Stimulated activated naive B cell treated with anti-CD40 and anti-IgM and Interleukin-4, amounts not matched to agents 10 μg/mL and 1 μg/mL and 100 μg/mL, for 72 hours (primary cell): Measurements from ENCODE around the gene PLPP6.
A peak's percentile ranks its signal among the peaks of the same experiment; 100 is the strongest.

Source experiments
- ATAC-seq, 2 donors: fragments of 150-1000 bp; cut with Tn5 transposase; replicated peaks; 2 replicates each; pipeline ENCODE4 v1.10.0; 2021; ENCODE audit warnings: moderate library complexity in 1 of 2
- DNase-seq: peaks from one replicate; pipeline ENCODE4 v3.0.0; 2021
- H3K27ac Mint-ChIP-seq: one replicate; pipeline ENCODE4 v1.8.0; 2022; ENCODE audit warnings: mild to moderate bottlenecking, mixed read lengths
- H3K27me3 Mint-ChIP-seq, 2 donors: one replicate each; pipeline ENCODE4 v1.8.0; 2022; ENCODE audit warnings: mixed read lengths in 2 of 2
- H3K36me3 Mint-ChIP-seq, 2 donors: one replicate each; pipeline ENCODE4 v1.8.0; 2022; ENCODE audit warnings: mixed read lengths in 2 of 2, mild to moderate bottlenecking in 1 of 2
- H3K4me1 Mint-ChIP-seq, 2 donors: one replicate each; pipeline ENCODE4 v1.8.0; 2022; ENCODE audit warnings: mixed read lengths in 2 of 2, mild to moderate bottlenecking in 1 of 2
- H3K4me3 Mint-ChIP-seq, 2 donors: one replicate each; pipeline ENCODE4 v1.8.0; 2022; ENCODE audit warnings: mild to moderate bottlenecking in 2 of 2, mixed read lengths in 2 of 2, moderate library complexity in 1 of 2
- H3K9me3 Mint-ChIP-seq, 2 donors: one replicate each; pipeline ENCODE4 v1.8.0; 2022; ENCODE audit warnings: mixed read lengths in 2 of 2, mild to moderate bottlenecking in 1 of 2

PLPP6 gene

DNA sequence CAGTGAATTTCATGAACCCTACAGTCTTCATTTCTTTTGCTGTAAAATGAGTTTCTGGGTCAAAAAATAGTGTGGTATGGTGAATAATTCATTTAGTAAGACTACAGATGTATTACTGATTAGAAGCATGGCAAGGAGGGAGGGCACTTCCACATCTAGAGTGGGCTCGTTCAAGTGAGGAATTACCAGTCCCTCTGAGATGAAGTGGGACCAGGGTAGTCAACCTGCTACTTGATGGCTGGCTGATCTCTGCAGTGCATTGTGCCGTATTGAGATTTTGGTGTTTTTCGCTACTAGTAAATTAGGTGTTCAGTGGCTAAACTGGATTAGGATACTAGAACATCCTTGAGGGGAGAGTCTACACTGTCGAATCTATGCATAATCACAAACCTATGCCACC lies 28.1 kb downstream of the PLPP6 start:
- Mint-ChIP-seq H3K9me3 (no peaks in the 10 kb centered on the region), H3K27me3 (no peaks in the 10 kb centered on the region), H3K4me3 (no peak overlapping the region), H3K27ac (peak overlapping the region; percentile 20), H3K36me3 (peaks cover 15 to 39% of the 10 kb centered on the region in 2 donors), H3K4me1 (peaks cover 8 to 24% of the 10 kb centered on the region in 2 donors)
- DNase-seq (no peak), ATAC-seq (peak; percentile 62 to 91)

DNA sequence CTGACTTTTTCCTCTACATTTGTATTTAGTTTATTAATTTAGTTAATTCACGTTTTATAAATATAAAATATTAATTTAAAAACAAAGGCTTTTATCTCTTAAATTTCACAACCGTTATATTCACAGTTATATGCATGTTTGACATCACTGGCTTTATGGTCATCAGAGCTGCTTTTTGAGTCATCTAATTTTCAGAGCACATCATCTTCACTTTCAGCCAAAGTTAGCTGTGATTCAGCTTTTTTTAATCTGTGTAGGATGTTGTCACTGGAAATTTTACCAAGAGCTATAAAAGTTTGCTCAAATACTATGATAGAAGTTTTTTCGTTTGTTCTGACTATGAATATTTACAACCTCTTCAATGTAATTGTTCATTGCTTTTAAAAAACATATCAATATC lies 29.7 kb downstream of the PLPP6 start:
- Mint-ChIP-seq H3K4me1 (peaks cover 8 to 18% of the 10 kb centered on the region in 2 donors), H3K9me3 (no peaks in the 10 kb centered on the region), H3K27me3 (no peaks in the 10 kb centered on the region), H3K36me3 (peaks cover 17 to 33% of the 10 kb centered on the region in 2 donors), H3K4me3 (no peak overlapping the region), H3K27ac (no peak overlapping the region)
- ATAC-seq (no peak), DNase-seq (no peak)

DNA sequence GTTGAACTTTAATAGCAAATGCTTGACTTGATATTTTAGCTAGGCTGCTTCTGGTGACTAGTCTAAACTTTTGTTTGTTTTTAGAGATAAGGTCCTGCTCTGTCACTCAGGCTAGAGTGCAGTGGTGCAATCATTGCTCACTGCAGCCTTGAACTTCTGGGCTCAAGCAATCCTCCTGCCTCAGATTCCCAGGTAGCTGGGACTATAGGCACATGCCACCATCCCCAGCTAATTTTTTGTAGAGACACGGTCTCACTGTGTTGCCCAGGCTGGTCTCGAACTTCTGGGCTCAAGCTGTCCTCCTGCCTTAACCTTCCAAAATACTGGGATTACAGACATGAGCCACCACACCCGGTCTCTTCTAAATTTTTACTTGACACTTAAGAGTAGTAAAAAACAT lies 38.0 kb downstream of the PLPP6 start:
- H3K9me3 Mint-ChIP-seq: no peaks in the 10 kb centered on the region
- no peak for ATAC-seq
- no peak overlapping the region for H3K4me3 Mint-ChIP-seq
- no peaks in the 10 kb centered on the region for H3K27me3 Mint-ChIP-seq
- no peak overlapping the region for H3K27ac Mint-ChIP-seq
- peaks cover 3 to 6% of the 10 kb centered on the region in 2 donors for H3K4me1 Mint-ChIP-seq
- DNase-seq: no peak
- peaks cover 15 to 20% of the 10 kb centered on the region in 2 donors for H3K36me3 Mint-ChIP-seq

DNA sequence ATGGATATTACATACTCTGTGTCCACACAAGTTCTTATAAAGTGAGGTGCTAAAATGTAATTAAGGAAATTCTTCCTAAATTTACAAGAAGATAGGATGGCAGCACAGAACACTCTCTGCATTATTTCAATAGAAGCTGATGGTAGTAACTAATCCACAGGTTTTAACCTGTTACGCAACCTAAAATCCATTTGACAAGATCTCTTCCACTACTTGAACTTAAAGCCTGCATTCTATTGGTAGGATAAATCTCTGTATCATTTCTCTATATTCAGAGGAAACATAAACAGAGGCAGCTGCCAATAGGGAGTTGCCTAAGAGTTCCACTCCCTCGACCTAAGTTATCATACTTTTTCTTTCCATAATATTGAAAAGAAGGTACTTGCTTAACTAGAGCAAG lies 38.8 kb downstream of the PLPP6 start:
- H3K4me1 Mint-ChIP-seq: peaks cover 3 to 6% of the 10 kb centered on the region in 2 donors
- peaks cover 18 to 23% of the 10 kb centered on the region in 2 donors for H3K36me3 Mint-ChIP-seq
- ATAC-seq (no peak), DNase-seq (no peak)
- H3K4me3 Mint-ChIP-seq: no peak overlapping the region
- H3K27me3 Mint-ChIP-seq: no peaks in the 10 kb centered on the region
- no peak overlapping the region for H3K27ac Mint-ChIP-seq
- no peaks in the 10 kb centered on the region for H3K9me3 Mint-ChIP-seq

DNA sequence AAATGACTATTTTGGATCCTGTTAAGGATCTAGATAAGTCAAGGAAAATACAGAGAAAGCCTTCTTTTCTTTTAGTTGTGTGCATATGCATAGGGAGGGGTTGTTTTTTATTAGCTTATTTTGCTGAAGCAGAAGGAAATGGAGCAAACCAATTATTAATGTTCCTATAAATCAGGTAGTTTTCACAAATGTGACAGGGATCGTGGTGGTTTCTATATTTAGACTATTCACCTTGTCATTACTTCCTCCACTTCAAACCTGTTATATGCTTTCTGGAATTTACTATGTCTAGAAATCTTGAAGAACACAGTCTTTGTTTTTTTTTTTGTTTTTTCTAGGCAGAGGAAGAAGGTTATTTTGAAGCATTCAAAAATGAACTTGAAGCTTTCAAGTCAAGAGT lies 39.4 kb downstream of the PLPP6 start:
- DNase-seq (no peak), ATAC-seq (no peak)
- no peaks in the 10 kb centered on the region for H3K27me3 Mint-ChIP-seq
- no peaks in the 10 kb centered on the region for H3K9me3 Mint-ChIP-seq
- peaks cover 3 to 6% of the 10 kb centered on the region in 2 donors for H3K4me1 Mint-ChIP-seq
- no peak overlapping the region for H3K4me3 Mint-ChIP-seq
- peaks cover 19 to 22% of the 10 kb centered on the region in 2 donors for H3K36me3 Mint-ChIP-seq
- no peak overlapping the region for H3K27ac Mint-ChIP-seq

DNA sequence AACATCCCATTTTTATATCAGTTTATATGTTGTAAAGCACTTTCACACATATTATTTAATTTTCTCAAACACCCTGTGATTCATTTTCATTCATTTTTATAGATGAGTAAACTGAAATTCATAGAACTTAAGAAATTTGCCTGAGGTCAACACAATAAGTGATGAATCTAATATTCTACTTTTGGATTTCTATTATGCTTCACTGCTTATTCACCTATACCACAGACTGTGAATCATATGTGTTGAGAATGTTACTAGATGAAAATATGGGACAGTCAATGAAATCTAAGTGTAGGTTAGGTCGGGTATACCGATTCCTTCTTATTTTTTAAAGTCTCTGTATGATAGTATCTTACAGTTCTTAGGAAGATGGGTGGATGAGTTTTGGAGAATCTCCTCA lies 42.0 kb downstream of the PLPP6 start:
- Mint-ChIP-seq H3K27ac (no peak overlapping the region), H3K9me3 (no peaks in the 10 kb centered on the region), H3K27me3 (no peaks in the 10 kb centered on the region), H3K36me3 (peaks cover 17 to 28% of the 10 kb centered on the region in 2 donors), H3K4me1 (peaks cover 3 to 12% of the 10 kb centered on the region in 2 donors), H3K4me3 (no peak overlapping the region)
- DNase-seq (no peak), ATAC-seq (no peak)

DNA sequence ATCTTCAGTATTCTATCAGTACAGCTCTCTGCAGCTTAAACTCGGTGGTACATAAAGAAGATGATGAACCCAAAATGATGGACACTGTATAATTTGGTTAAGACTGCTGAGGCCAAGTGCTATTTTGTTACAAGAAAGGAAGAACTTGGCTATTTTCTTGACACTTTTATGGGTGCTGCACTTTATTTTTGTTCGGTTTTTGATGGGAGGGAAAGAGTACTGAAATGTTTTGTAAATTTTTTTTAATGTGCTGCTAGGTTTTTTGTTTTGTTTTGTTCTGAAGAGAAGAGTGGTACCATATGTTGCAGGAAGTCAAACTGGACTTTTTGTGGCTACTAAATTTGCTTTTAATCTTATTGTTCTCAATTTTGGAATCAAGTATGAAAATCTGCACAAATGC lies 43.9 kb downstream of the PLPP6 start:
- Mint-ChIP-seq H3K9me3 (no peaks in the 10 kb centered on the region), H3K4me3 (no peak overlapping the region), H3K27ac (no peak overlapping the region), H3K27me3 (no peaks in the 10 kb centered on the region), H3K4me1 (peaks cover 3 to 12% of the 10 kb centered on the region in 2 donors), H3K36me3 (peaks cover 17 to 30% of the 10 kb centered on the region in 2 donors)
- ATAC-seq: no peak
- no peak for DNase-seq

DNA sequence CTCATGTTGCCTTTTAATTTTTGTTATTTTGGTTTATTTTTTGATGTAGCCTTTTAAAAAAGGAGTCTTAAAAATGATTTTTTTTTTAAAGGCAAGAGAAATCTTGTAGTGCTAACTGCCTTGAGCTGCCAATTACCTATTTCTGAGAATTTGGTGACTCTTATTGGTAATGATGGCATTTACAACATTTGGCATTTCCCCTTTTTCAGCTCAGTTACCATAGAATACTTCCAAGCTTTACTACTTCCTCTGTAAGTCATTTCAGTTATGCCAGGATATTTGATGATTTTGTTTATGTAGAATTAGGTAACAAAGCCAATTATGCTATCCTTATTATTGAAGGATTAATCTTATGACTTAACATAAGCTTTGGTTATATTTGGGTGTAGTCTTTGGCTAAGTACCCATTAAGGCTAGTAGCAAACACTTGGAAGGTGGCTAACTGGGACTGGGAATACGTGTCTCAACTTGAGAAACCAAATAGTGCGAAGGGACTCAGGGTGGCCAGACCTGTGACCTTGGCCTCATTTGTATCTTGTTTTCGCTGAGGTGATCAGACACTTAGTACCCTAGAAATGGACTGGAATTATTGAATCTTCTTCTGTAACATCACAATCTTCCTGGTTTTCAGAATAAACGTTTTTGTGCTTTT lies 45.0 kb downstream of the PLPP6 start:
- Mint-ChIP-seq H3K27ac (no peak overlapping the region), H3K27me3 (no peaks in the 10 kb centered on the region), H3K9me3 (no peaks in the 10 kb centered on the region), H3K4me1 (peaks cover 0 to 6% of the 10 kb centered on the region in 2 donors), H3K4me3 (no peak overlapping the region), H3K36me3 (peaks cover 13 to 24% of the 10 kb centered on the region in 2 donors)
- ATAC-seq: peak; percentile 59 to 68
- DNase-seq: no peak

DNA sequence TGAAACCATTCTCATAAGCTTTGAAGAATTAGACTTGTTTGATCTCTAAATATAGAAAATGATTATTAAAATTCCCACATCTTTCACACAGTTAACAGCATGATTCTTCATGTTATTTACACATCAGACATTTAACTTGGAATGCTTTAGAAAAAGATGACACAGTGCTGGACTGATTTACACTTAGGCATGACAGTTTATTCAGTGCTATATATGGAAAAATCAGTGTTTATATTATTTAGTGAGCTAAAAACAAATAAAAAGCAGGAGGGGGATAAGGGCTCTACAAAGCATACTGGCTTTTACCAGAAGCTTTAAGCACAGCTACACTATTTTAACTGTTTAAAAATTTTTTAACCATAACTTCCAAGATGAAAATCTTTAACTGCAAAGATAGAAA lies 47.3 kb downstream of the PLPP6 start:
- H3K36me3 Mint-ChIP-seq: peaks cover 14 to 26% of the 10 kb centered on the region in 2 donors
- H3K27ac Mint-ChIP-seq: no peak overlapping the region
- H3K4me3 Mint-ChIP-seq: no peak overlapping the region
- no peaks in the 10 kb centered on the region for H3K27me3 Mint-ChIP-seq
- H3K9me3 Mint-ChIP-seq: no peaks in the 10 kb centered on the region
- DNase-seq: no peak
- no peak for ATAC-seq
- peaks cover 4 to 6% of the 10 kb centered on the region in 2 donors for H3K4me1 Mint-ChIP-seq

DNA sequence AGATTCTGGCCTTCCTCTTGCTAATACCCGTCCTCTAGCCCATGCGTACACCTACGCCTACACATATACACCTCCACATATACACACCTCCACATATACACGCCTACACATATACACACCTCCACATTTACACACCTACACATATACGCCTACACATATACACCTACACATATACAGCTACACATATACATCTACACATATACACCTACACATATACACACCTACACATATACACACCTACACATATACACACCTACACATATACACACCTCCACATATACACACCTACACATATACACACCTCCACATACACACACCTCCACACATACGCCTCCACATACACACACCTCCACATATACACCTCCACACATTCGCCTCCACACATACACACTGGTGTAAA lies 51.8 kb downstream of the PLPP6 start:
- no peak overlapping the region for H3K27ac Mint-ChIP-seq
- H3K4me1 Mint-ChIP-seq: peaks cover 0 to 4% of the 10 kb centered on the region in 2 donors
- peaks cover 14 to 32% of the 10 kb centered on the region in 2 donors for H3K36me3 Mint-ChIP-seq
- no peaks in the 10 kb centered on the region for H3K27me3 Mint-ChIP-seq
- DNase-seq: no peak
- ATAC-seq: peak in 1 of 2 donors; percentile 29
- no peaks in the 10 kb centered on the region for H3K9me3 Mint-ChIP-seq
- H3K4me3 Mint-ChIP-seq: no peak overlapping the region

DNA sequence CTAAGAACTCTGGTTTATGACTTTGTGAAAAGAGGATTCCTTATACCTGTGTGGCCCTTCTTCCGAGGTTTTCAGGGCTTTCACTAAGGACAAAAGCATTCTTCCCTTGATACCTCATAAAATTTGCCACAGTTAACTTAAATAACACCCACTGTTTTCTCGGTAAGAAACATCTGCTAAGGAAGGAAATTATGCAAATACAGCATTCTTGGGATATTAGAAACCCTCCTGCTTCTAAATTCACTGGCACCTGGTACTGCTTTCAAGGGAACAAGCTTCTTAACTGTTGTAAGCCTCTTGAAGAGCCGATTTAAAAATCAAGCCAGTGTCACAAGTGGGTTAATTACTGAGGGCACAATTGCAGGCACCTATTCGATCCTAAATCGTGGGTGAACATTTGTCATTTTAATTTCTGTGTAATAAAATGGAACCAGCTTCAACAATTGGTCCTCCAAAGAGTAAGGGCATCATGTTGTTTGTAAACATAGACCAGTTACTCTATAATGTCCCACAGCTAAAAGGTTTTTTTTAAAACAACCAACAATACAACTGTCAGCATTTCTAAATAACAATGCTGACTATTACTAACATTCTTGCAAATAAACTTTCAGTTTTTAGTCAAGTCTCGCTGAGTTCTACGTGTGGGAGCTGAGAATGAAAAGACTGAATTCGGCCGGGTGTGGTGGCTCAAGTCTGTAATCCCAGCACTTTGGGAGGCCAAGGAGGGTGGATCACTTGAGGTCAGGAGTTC lies 52.3 kb downstream of the PLPP6 start:
- ATAC-seq (no peak), DNase-seq (no peak)
- Mint-ChIP-seq H3K27me3 (no peaks in the 10 kb centered on the region), H3K4me3 (no peak overlapping the region), H3K36me3 (peaks cover 19 to 33% of the 10 kb centered on the region in 2 donors), H3K9me3 (no peaks in the 10 kb centered on the region), H3K27ac (no peak overlapping the region), H3K4me1 (peaks cover 0 to 4% of the 10 kb centered on the region in 2 donors)
